Activated naive CD8-positive, alpha-beta T cell (primary cell): ENCODE data around the gene NCKAP5.

Experiments used
- H3K27ac Mint-ChIP-seq: one replicate; pipeline ENCODE4 v1.8.0; 2021; ENCODE audit warnings: mixed read lengths
- H3K27me3 Mint-ChIP-seq: one replicate; pipeline ENCODE4 v1.8.0; 2021; ENCODE audit warnings: mixed read lengths
- H3K36me3 Mint-ChIP-seq: one replicate; pipeline ENCODE4 v1.8.0; 2021; ENCODE audit warnings: mixed read lengths
- H3K4me1 Mint-ChIP-seq: one replicate; pipeline ENCODE4 v1.8.0; 2021; ENCODE audit warnings: low read depth, mixed read lengths
- H3K4me3 Mint-ChIP-seq: one replicate; pipeline ENCODE4 v1.8.0; 2021; ENCODE audit warnings: mild to moderate bottlenecking, mixed read lengths
- H3K9me3 Mint-ChIP-seq: one replicate; pipeline ENCODE4 v1.8.0; 2021; ENCODE audit warnings: low read depth, mixed read lengths

NCKAP5 gene

GRCh38 chr2:132697556-132698205 is 870.6 kb downstream of the NCKAP5 start:
- Mint-ChIP-seq H3K36me3 (no peaks in the 10 kb centered on the region), H3K4me3 (no peak overlapping the region), H3K27me3 (no peaks in the 10 kb centered on the region), H3K9me3 (no peaks in the 10 kb centered on the region), H3K27ac (no peak overlapping the region), H3K4me1 (no peaks in the 10 kb centered on the region)

- no peaks in the 10 kb centered on the region for H3K9me3 Mint-ChIP-seq
- H3K27me3 Mint-ChIP-seq, result no peaks in the 10 kb centered on the region
- no peak overlapping the region for H3K4me3 Mint-ChIP-seq
- no peak overlapping the region for H3K27ac Mint-ChIP-seq
- no peaks in the 10 kb centered on the region for H3K4me1 Mint-ChIP-seq
- H3K36me3 Mint-ChIP-seq, result no peaks in the 10 kb centered on the region
Observed at GRCh38 chr2:132692816-132693215, 875.4 kb downstream of the NCKAP5 start.

- no peaks in the 10 kb centered on the region for H3K27me3 Mint-ChIP-seq
- H3K36me3 Mint-ChIP-seq, result no peaks in the 10 kb centered on the region
- no peaks in the 10 kb centered on the region for H3K4me1 Mint-ChIP-seq
- no peak overlapping the region for H3K4me3 Mint-ChIP-seq
- H3K9me3 Mint-ChIP-seq, result no peaks in the 10 kb centered on the region
- no peak overlapping the region for H3K27ac Mint-ChIP-seq
Observed at GRCh38 chr2:132691556-132691955, 876.7 kb downstream of the NCKAP5 start.

GRCh38 chr2:132690664-132691303 is 877.5 kb downstream of the NCKAP5 start:
- no peaks in the 10 kb centered on the region for H3K36me3 Mint-ChIP-seq
- H3K4me3 Mint-ChIP-seq, result no peak overlapping the region
- H3K27ac Mint-ChIP-seq, result no peak overlapping the region
- no peaks in the 10 kb centered on the region for H3K9me3 Mint-ChIP-seq
- no peaks in the 10 kb centered on the region for H3K27me3 Mint-ChIP-seq
- H3K4me1 Mint-ChIP-seq, result no peaks in the 10 kb centered on the region

GRCh38 chr2:132681766-132682165 is 886.5 kb downstream of the NCKAP5 start:
- H3K9me3 Mint-ChIP-seq, result no peaks in the 10 kb centered on the region
- H3K27ac Mint-ChIP-seq, result no peak overlapping the region
- H3K4me3 Mint-ChIP-seq, result no peak overlapping the region
- no peaks in the 10 kb centered on the region for H3K4me1 Mint-ChIP-seq
- peaks cover 3% of the 10 kb centered on the region for H3K27me3 Mint-ChIP-seq
- H3K36me3 Mint-ChIP-seq, result no peaks in the 10 kb centered on the region

GRCh38 chr2:132680544-132680943 is 887.7 kb downstream of the NCKAP5 start:
- Mint-ChIP-seq H3K36me3 (no peaks in the 10 kb centered on the region), H3K4me3 (no peak overlapping the region), H3K27me3 (peaks cover 5% of the 10 kb centered on the region), H3K9me3 (no peaks in the 10 kb centered on the region), H3K27ac (no peak overlapping the region), H3K4me1 (no peaks in the 10 kb centered on the region)

GRCh38 chr2:132678483-132678882 is 889.8 kb downstream of the NCKAP5 start:
- peaks cover 8% of the 10 kb centered on the region for H3K27me3 Mint-ChIP-seq
- H3K9me3 Mint-ChIP-seq, result no peaks in the 10 kb centered on the region
- H3K4me1 Mint-ChIP-seq, result no peaks in the 10 kb centered on the region
- H3K4me3 Mint-ChIP-seq, result no peak overlapping the region
- no peak overlapping the region for H3K27ac Mint-ChIP-seq
- H3K36me3 Mint-ChIP-seq, result no peaks in the 10 kb centered on the region

GRCh38 chr2:132677661-132678060 is 890.6 kb downstream of the NCKAP5 start:
- H3K36me3 Mint-ChIP-seq, result no peaks in the 10 kb centered on the region
- H3K9me3 Mint-ChIP-seq, result no peaks in the 10 kb centered on the region
- H3K27me3 Mint-ChIP-seq, result peaks cover 10% of the 10 kb centered on the region
- H3K27ac Mint-ChIP-seq, result no peak overlapping the region
- no peaks in the 10 kb centered on the region for H3K4me1 Mint-ChIP-seq
- no peak overlapping the region for H3K4me3 Mint-ChIP-seq

GRCh38 chr2:132676999-132677398 is 891.3 kb downstream of the NCKAP5 start:
- no peaks in the 10 kb centered on the region for H3K9me3 Mint-ChIP-seq
- no peaks in the 10 kb centered on the region for H3K36me3 Mint-ChIP-seq
- H3K4me1 Mint-ChIP-seq, result no peaks in the 10 kb centered on the region
- H3K27ac Mint-ChIP-seq, result no peak overlapping the region
- H3K27me3 Mint-ChIP-seq, result peaks cover 10% of the 10 kb centered on the region
- H3K4me3 Mint-ChIP-seq, result no peak overlapping the region

GRCh38 chr2:132671151-132671835 is 897.0 kb downstream of the NCKAP5 start:
- Mint-ChIP-seq H3K36me3 (no peaks in the 10 kb centered on the region), H3K9me3 (no peaks in the 10 kb centered on the region), H3K4me3 (no peak overlapping the region), H3K27ac (no peak overlapping the region), H3K27me3 (peaks cover 17% of the 10 kb centered on the region), H3K4me1 (peaks cover 5% of the 10 kb centered on the region)

- Mint-ChIP-seq H3K36me3 (no peaks in the 10 kb centered on the region), H3K27ac (no peak overlapping the region), H3K4me3 (no peak overlapping the region), H3K4me1 (peaks cover 5% of the 10 kb centered on the region), H3K9me3 (no peaks in the 10 kb centered on the region), H3K27me3 (peaks cover 15% of the 10 kb centered on the region)
Observed at GRCh38 chr2:132670496-132671150, 897.6 kb downstream of the NCKAP5 start.

- no peaks in the 10 kb centered on the region for H3K36me3 Mint-ChIP-seq
- no peak within 1 kb of the TSS for H3K27ac Mint-ChIP-seq
- peaks cover 16% of the 10 kb centered on the region for H3K27me3 Mint-ChIP-seq
- no peak within 1 kb of the TSS for H3K4me3 Mint-ChIP-seq
- H3K4me1 Mint-ChIP-seq, result peaks cover 5% of the 10 kb centered on the region
- H3K9me3 Mint-ChIP-seq, result no peaks in the 10 kb centered on the region
Observed at GRCh38 chr2:132669908-132670495, 898.3 kb downstream of the NCKAP5 start, which contains the start of gene LYPD1. Gene LYPD1 (minus strand): TSS chr2:132670205. CDS start chr2:132669932, 273 bp downstream.

GRCh38 chr2:132668987-132669907 is 899.0 kb downstream of the NCKAP5 start:
- Mint-ChIP-seq H3K4me1 (peaks cover 5% of the 10 kb centered on the region), H3K9me3 (peaks cover 2% of the 10 kb centered on the region), H3K36me3 (no peaks in the 10 kb centered on the region), H3K27ac (no peak overlapping the region), H3K4me3 (no peak overlapping the region), H3K27me3 (peaks cover 13% of the 10 kb centered on the region)
